GM23248 (cell line): ENCODE data around the gene UBALD1.

ENCODE experiments used
- EZH2 ChIP-seq: fragments of 200-600 bp; sonication (generic); IDR thresholded peaks from 2 replicates; pipeline ENCODE4 v1.6.1; 2018; ENCODE audit warnings: antibody characterized with exemption, mild to moderate bottlenecking; ENCODE audit not compliant: insufficient read depth, poor library complexity, severe bottlenecking
- EZH2phosphoT487 ChIP-seq: fragments of 200-600 bp; sonication (generic); IDR thresholded peaks from 2 replicates; pipeline ENCODE4 v1.6.1; 2018; ENCODE audit warnings: antibody characterized with exemption, moderate library complexity, mild to moderate bottlenecking, low read depth; ENCODE audit not compliant: insufficient read depth

DNA sequence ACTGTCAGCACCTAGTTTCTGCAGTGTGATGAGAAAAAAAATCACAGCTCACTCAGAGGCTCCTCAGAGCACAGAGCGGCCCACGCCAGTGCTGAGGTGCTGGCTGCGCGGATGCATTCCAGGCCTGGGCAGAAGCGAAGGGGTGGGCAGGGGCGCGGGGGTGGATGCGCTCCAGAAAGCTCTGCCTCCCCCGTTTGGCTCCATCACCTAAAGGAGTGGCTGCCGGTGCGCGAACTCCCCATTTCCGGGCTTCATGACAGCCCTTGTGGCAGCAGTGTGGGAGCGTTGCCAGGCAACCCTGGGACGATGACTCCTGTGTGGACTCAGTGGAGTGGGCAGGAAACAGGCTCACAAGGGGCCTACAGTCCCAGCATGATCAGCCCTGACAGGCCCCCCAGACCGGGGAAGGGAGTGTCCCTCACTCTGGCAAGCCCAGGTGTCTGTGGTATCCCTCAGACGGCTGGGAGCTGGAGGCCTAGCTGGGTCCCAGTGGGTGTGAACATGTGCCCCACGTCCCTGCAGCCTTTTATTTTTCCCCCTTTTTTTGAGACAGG, 45.8 kb upstream of the UBALD1 start:
- TF ChIP-seq EZH2: no peak
- no peak for TF ChIP-seq EZH2phosphoT487
